GM18498 (cell line): Measurements from ENCODE around the gene STAG2.
"Not testable (repeated sequence)": the region's sequence is repeated elsewhere in the genome, so short reads cannot be mapped to it uniquely, and the experiment has no call there.

Experiments
- ATAC-seq: cut with Tn5 transposase; IDR thresholded peaks from one replicate; pipeline ENCODE4 v1.9.1; 2021; ENCODE audit warnings: mild to moderate bottlenecking, moderate library complexity; ENCODE audit not compliant: unreplicated experiment

Gene STAG2

DNA sequence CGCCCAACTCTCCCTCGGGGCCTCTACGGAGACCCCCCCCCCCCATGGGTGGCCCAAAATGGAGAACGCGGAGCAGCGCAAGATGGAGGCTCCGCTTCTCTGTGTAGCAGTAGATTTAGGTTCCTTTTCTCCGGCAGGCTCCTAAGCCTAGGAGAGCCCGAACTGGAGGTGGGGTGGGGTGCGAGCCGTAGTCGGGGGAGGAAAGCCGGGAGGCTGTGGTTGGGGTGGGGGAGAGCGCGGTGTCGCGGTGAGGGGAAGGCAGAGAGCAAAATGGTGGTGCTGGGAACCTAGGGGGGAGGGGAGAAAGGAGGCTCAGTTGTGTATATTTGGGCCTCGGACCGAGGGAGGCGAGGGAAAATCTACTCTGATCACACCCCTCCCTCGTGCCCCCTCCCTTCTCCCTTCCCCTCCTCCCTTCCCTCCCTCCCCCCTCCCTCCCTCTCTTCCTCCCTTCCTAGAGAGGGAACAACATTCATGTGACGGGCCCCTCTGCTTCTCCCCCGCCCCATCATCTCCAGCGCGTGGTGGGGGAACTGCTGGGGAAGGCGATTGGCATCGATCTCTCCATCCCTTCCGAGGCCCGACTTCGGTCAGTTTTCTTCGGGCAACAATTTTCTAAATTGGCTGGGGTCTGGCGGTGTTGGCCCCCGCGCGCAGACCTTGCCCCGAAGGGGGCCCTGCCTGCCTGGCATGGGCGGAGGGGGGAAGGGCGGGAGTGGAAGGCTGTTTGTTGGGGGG is at the start of gene STAG2:
Gene STAG2 (plus strand): TSS at position 439 of the 738 bp plus-strand sequence. CDS start 60,922 bp downstream, outside the sequence.
- no peak for ATAC-seq

- no peak for ATAC-seq
These were observed 44.4 kb upstream of the STAG2 start for GRCh38 chrX:123917069-123917468.

GRCh38 chrX:123918106-123918721 is 43.3 kb upstream of the STAG2 start:
- no peak for ATAC-seq

GRCh38 chrX:123920105-123920785 is 41.3 kb upstream of the STAG2 start:
- ATAC-seq = no peak

- ATAC-seq = no peak
These were observed 38.3 kb upstream of the STAG2 start for GRCh38 chrX:123923211-123923610.

DNA sequence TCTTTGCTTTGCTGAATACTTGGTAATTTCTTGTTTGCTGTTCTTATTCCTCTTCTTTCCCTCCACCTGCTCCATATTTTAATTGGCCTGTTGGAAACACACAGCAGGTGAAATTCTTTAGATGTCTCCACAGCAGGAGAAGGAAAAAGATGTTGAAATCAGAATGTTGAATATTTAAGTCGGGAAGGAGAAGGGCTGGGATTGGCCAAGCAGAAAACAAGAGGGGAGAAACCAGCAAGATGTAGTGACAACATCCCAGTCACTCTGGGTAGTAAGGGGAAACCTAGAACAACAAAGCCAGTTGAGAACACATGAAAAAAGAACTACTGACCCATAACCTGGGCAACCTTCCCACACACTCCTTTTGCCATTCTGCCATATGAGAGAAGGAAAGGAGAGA is 37.3 kb upstream of the STAG2 start:
- ATAC-seq = no peak

DNA sequence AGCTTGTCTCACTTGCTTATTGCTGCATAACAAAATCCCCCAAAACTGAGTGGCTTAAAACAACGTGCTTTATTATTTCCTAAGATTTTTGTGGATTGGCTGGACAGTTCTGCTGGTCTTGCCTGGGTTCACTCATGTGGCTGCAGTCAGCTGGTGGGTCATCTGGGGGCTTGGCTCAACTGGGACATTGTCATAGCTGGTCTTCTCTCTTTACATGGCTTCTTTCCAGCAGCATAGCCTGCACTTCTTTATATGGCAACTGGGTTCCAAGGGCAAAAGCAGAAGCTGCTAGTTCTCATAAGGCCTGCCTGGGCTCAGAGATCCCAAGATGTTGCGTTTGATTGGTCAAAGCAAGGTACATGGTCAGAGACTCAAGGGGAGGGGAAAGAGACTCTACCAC is 33.7 kb upstream of the STAG2 start:
- ATAC-seq = no peak

GRCh38 chrX:123932055-123932454 is 29.5 kb upstream of the STAG2 start:
- not testable (repeated sequence) for ATAC-seq

DNA sequence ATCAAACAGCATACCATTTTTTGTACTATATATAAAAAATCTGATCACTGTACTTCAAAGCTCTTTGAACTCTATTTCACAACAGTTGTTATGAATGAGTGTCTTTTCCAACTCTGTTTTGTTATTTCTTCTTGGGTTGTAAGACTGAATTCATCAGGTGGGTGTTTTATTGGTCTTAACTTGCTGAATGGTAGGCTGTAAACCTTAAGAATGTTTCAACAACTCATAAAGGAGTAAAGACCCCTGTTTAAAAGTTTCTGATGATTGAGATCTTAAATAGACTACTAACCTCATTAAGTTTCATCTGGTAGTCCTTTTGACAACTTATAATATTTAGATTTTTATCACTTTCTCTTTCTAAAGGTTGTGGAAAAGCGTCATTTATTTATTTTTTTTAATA is 18.4 kb upstream of the STAG2 start:
- ATAC-seq = no peak

- no peak for ATAC-seq
These were observed 18.0 kb upstream of the STAG2 start for GRCh38 chrX:123943488-123943887.

- ATAC-seq = no peak
These were observed 11.7 kb upstream of the STAG2 start for GRCh38 chrX:123949846-123950245.

- ATAC-seq = peak; percentile 2
These were observed 2.0 kb upstream of the STAG2 start for GRCh38 chrX:123959281-123960063.

DNA sequence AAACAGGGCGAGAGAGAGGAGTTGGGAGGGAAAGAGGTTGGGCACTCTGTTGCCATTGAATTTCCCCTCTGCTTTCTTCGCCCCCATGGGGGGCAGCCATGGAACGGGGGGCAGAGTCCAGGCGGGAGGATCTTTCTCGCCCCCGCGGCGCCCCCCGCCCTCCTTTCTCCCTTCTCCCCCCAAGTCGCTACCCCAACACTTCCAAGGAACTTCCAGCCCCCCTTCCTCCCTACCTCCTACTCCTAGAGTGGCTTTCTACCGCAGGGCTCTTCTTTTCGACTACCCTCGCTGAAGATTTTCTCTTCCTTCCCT is 594 bp upstream of the STAG2 start:
- ATAC-seq = no peak

GRCh38 chrX:123962006-123962467 is 531 bp downstream of the STAG2 start:
- no peak for ATAC-seq

DNA sequence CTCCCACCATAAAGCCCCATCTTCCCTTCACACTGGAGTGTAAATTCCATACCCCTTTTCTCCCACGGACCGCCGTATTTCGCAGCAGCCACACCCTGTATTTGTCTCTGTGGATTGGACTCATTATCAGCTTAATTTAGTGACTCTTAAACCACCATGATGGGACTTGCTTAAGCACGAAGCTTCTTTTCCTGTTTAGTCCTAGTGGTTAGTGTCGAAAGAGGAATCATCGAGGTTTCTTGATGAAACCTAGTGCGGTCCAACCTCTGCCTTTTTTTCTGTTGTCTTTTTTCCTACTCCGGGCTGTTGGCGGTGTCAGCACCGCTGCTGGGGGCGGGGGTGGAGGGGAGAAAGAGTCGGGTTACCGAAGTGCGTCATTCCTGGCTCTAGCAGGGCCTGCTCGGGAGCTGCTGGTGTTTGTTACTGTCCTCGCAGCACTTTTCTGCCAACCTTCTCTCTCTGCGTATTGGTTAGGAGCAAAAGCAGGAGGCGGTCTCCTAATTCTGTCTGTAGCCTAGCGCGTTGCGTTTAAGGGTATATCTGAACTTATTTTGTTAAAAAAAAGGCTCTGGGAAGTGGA is 1.4 kb downstream of the STAG2 start:
- ATAC-seq = peak; percentile 61

DNA sequence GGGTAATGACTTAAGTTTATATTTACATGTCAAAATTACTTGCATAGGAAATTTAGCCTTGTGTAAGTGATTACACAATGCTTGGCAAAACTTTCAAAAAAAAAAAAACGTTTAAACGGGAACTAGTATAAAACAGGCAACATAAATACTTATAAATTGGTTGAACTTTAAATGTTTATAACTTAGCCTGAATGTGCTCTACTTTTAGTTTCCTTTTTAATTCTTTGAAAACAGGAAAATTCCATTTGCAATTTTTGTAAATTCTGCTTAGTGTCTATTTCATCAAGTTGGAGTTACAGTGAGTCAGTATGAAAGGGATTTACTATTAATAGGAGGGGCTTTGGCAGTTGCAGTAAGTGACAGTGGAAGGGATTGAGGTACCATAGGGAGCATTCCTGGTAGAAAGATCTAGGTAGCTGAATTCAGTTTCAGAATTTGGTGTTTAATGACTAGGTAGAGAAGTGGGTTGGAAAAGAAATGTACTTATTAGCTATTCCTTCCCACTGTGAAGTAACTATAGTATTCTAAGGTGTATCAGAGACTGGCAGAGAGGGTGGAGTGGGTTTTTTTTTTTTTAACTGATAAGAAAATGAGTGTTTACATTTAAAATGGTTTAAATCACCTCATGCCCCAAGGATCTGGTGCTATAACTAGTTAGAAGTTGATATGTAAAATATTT is 2.8 kb downstream of the STAG2 start:
- no peak for ATAC-seq

DNA sequence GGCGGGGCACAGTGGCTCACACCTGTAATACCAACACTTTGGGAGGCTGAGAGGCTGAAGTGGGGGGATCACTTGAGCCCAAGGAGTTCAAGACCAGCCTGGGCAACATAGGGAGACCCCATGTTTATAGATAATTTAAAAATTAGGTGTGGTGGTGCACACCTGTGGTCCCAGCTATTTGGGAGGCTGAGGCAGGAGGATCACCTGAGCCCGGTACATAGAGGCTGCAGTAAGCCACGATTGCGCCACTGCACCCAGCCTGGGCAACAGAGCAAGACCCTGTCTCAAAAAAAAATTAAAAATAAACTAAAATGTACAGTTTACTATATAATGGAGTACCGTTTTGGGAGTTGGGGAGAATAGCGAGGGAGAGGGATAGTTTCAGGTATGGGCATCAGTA is 4.2 kb downstream of the STAG2 start:
- no peak for ATAC-seq

DNA sequence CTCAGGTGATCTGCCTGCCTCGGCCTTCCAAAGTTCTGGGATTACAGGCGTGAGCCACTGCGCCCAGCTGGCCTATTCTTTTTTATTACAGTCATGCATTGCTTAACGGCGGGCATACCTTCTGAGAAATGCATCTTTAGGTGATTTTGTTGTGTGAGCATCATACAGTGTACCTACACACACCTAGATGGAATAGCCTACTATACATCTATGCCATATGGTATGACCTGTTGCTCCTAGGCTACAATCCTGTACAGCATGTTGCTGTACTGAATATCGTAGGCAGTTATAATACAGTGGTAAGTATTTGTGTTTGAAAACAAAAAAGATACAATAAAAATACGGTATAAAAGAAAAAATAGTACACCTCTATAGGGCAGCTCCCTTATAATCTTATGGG is 6.0 kb downstream of the STAG2 start:
- no peak for ATAC-seq

DNA sequence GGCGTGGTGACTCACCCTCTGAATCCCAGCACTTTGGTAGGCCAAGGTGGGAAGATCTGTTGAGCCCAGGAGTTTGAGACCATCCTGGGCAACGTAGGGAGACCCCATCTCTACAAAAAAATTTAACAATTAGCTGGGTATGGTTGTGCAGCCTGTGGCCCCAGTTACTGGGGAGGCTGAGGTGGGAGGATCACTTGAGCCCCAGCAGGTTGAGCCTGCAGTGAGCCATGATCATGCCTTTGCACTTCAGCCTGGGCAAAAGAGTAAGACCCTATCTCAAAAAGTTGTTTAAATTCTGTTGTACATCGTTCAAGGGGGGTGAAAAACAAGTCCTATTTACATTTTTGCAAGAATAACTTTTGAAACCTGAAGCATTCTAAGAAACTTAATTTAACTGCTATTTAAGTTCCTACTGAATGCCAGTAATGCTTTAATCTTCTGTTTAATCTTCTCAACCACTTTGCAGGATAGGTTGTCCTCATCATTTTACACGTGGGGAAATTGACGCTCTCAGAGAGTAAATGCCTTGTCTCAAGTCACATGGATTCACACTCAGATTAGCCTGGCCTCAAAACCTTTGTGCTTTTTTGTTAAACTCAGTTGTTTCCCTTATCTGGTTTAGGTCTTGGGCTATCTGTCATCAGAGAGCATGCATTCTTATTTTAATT is 7.0 kb downstream of the STAG2 start:
- ATAC-seq = no peak

- ATAC-seq = no peak
These were observed 10.5 kb downstream of the STAG2 start for GRCh38 chrX:123971982-123972381.
